Gastrocnemius medialis (tissue), 4 donors: Measurements from ENCODE around the gene COL4A1.

Source experiments
- CTCF ChIP-seq, 5 experiments: fragments of 450-650 bp in 3 of 5; fragments of 200-600 bp in 2 of 5; sonication (generic) in 2 of 5; IDR thresholded peaks in 4 of 5; conservative IDR thresholded peaks in 1 of 5; 1 replicate in 4 of 5; 2 replicates in 1 of 5; pipeline ENCODE4 v1.5.1; 2016 to 2019; ENCODE audit warnings: antibody characterized with exemption in 5 of 5, mild to moderate bottlenecking in 3 of 5, moderate library complexity in 3 of 5
- POLR2A ChIP-seq, 2 donors: fragments of 450-650 bp; IDR thresholded peaks; one replicate each; pipeline ENCODE4 v1.6.1; 2017; ENCODE audit warnings: antibody characterized with exemption in 2 of 2, mild to moderate bottlenecking in 2 of 2, moderate library complexity in 2 of 2

GRCh38 chr13:110217085-110217484, 89.9 kb downstream of the COL4A1 start:
- TF ChIP-seq CTCF (IDR thresholded peaks at IDR 0.05 in 4 of 5, conservative IDR thresholded peaks at IDR 0.05 in 1 of 5) = no peak
- no peak for TF ChIP-seq POLR2A (IDR thresholded peaks at IDR 0.05)
